ENCODE results near the gene TMEM106C. TPM values are rescaled to one million over a fixed set of nuclear protein-coding genes. Genes with fewer than 3 reads are reported as not detected.

Gene TMEM106C
- total and polyA plus RNA-seq, 2 of the 4 experiments (the other 2 are of a cell fraction) = 72.1 to 74.6 TPM

GRCh38 chr12:47980779-47981495 lies 17.5 kb downstream of the TMEM106C start:
- Histone ChIP-seq H2BK120ac (ENCODE audit: low read depth, low read length) (no peak overlapping the region), H3K27ac (ENCODE audit: insufficient read depth, low read length) (no peak overlapping the region), H3K79me1 (ENCODE audit: low read depth in 1 of 2, low read length in 2 of 2) (no peaks in the 10 kb centered on the region), H2BK20ac (ENCODE audit: low read depth, low read length) (no peak overlapping the region), H3K56ac (ENCODE audit: extremely low read depth, insufficient read depth, low read length) (no peak overlapping the region), H2AFZ (replicated peaks; ENCODE audit: low read length, poor library complexity) (no peak overlapping the region), H2BK5ac (ENCODE audit: low read depth, low read length, poor library complexity, severe bottlenecking) (no peak overlapping the region), H4K8ac (ENCODE audit: low read depth in 2 of 2, low read length in 2 of 2) (no peak overlapping the region), H3K4me1 (ENCODE audit: control insufficient read depth, insufficient read depth, low read length) (no peaks in the 10 kb centered on the region), H3K36me3 (ENCODE audit: control insufficient read depth, insufficient read depth, low read length) (no peaks in the 10 kb centered on the region), H4K5ac (ENCODE audit: low read depth, low read length) (no peak overlapping the region), H3K27me3 (ENCODE audit: control insufficient read depth, insufficient read depth, low read length) (peaks cover 49% of the 10 kb centered on the region), H3K4me3 (ENCODE audit: insufficient read depth, low read depth, low read length) (no peak overlapping the region), H3K23ac (ENCODE audit: low read depth, low read length) (no peak overlapping the region), H3K14ac (replicated peaks; ENCODE audit: low read depth, low read length) (no peak overlapping the region), H4K20me1 (ENCODE audit: insufficient read depth, low read length) (no peaks in the 10 kb centered on the region), H3K9me3 (ENCODE audit: control insufficient read depth, insufficient read depth, low read length) (no peaks in the 10 kb centered on the region), H3K9ac (ENCODE audit: low read depth, low read length) (no peak overlapping the region), H2AK5ac (ENCODE audit: low read depth, low read length) (no peak overlapping the region), H3K9me1 (ENCODE audit: insufficient read depth, low read length) (no peaks in the 10 kb centered on the region; the same call in 1 of the 2 replicates), H2BK15ac (ENCODE audit: low read depth, low read length) (no peak overlapping the region), H3K18ac (ENCODE audit: low read depth, low read length) (no peak overlapping the region), H4K91ac (ENCODE audit: insufficient read depth, low read depth, low read length) (no peak overlapping the region), H3K4ac (ENCODE audit: low read depth, low read length) (no peak overlapping the region), H3K4me2 (ENCODE audit: low read depth, low read length) (no peak overlapping the region), H2AK9ac (replicated peaks; ENCODE audit: low read depth, low read length, poor library complexity) (no peak overlapping the region)
- TF ChIP-seq NFE2L2 (IDR thresholded peaks at IDR 0.05; ENCODE audit: low read depth, low read length) (no peak), MAZ (IDR thresholded peaks at IDR 0.05; ENCODE audit: borderline replicate concordance, low read depth, low read length) (no peak), USF2 (IDR thresholded peaks at IDR 0.05; ENCODE audit: low read depth, low read length) (no peak), ELK1 (IDR thresholded peaks at IDR 0.05; ENCODE audit: borderline replicate concordance, low read depth, low read length) (no peak), RFX5 (IDR thresholded peaks at IDR 0.05; ENCODE audit: low read depth, low read length) (no peak), CHD1 (IDR thresholded peaks at IDR 0.05; ENCODE audit: low read depth, low read length) (no peak), CTCF (conservative IDR thresholded peaks at IDR 0.05; ENCODE audit: low read depth, low read length) (no peak), POLR2A (IDR thresholded peaks at IDR 0.05; ENCODE audit: low read depth, low read length) (no peak)
- WGBS, 2 experiments (ENCODE audit: extremely low coverage in 2 of 2, insufficient read length in 1 of 2) = 33% methylated on average over 1 of the region's 17 CpGs; no CpG with 5 or more reads in 1 of the 2 experiments
- intact Hi-C loops (cut with micrococcal nuclease) (no loop called here), dilution Hi-C loops (cut with HindIII; ENCODE audit: low sequenced_read_pairs, unreplicated experiment) (no loop called here), in situ Hi-C loops (cut with MboI; ENCODE audit: low sequenced_read_pairs) (no loop called here)
- ATAC-seq (ENCODE audit: low read depth) (no peak), DNase-seq (no peak)
- POLR2A ChIA-PET (ENCODE audit: unreplicated experiment) = interaction anchor here (0.6 kb wide), 1 partner anchor 86 kb away, joined by 7 read pairs; no protein-coding TSS in a partner anchor
- no TSS peak for BruUV-seq (replicated peaks)
- CTCF ChIA-PET = interaction anchor here (0.8 kb wide), 1 partner anchor 10 kb away, joined by 3 read pairs; no protein-coding TSS in a partner anchor

Measured in IMR-90 (cell line).